ENCODE measurements around the gene GNAZ. TPM values are rescaled to one million over a fixed set of nuclear protein-coding genes. Genes with fewer than 3 reads are reported as not detected.

GNAZ gene
- total RNA-seq, 1 experiment from 2014 or later = 5.0 TPM

DNA sequence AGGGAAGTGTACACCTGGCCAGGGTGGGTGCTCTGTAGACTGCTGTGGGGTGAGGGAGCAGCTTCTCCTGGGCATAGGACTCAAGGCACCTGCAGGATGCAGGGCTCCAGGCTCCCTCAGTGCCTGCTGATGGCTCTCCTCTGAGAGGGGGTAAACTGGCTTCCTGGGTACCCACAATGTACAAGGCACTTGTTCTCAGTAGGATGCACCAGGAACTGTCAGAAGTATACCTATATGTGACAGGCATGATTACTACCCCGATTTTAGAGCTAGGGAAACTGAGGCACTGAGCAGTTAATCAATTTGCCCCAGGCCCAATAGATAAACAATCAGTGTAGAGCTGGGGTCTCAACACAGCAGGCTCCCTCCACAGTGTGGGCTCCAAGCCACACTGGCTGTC lies 31.4 kb upstream of the GNAZ start:
- WGBS (ENCODE audit: extremely low coverage, insufficient read length, low lambda C conversion rate) = no CpG with 5 or more reads among the region's 1 CpG
- no peak overlapping the region for H3K18ac ChIP-seq (ENCODE audit: insufficient read length, low read depth, low read length)

More for the DNA sequence above, 31.4 kb upstream of the GNAZ start:
- no peaks in the 10 kb centered on the region for H3K9me3 ChIP-seq (ENCODE audit: control insufficient read depth, low read depth, low read length)
- no peaks in the 10 kb centered on the region for H3K23me2 ChIP-seq (ENCODE audit: insufficient read length, low read depth, low read length, poor library complexity, severe bottlenecking)
- H3T11ph ChIP-seq (ENCODE audit: low read length) = no peak overlapping the region
- H4K5ac ChIP-seq (ENCODE audit: insufficient read length, low read depth, low read length) = no peak overlapping the region
- no peaks in the 10 kb centered on the region for H3K79me2 ChIP-seq (ENCODE audit: insufficient read depth, low read length)
- no peak for TF ChIP-seq CTCF (conservative IDR thresholded peaks at IDR 0.05)
- Mint-ChIP-seq H3K27me3 (ENCODE audit: low read depth) (peaks cover 53% of the 10 kb centered on the region), H3K36me3 (ENCODE audit: insufficient read depth in 1 of 3, low read depth in 3 of 3) (no peaks in the 10 kb centered on the region; a peak in 1 of 7 replicates), H3K4me3 (no peak overlapping the region), H3K9me3 (no peaks in the 10 kb centered on the region; a peak in 1 of 5 replicates), H3K27ac (no peak overlapping the region), H3K4me1 (peaks cover 12 to 17% of the 10 kb centered on the region in 2 experiments; a peak in 3 of 4 replicates)
- H2BK20ac ChIP-seq (ENCODE audit: low read depth, low read length, poor library complexity, severe bottlenecking) = no peak overlapping the region
- H4K8ac ChIP-seq (replicated peaks; ENCODE audit: insufficient read length, low read depth, low read length) = no peak overlapping the region
- no peak overlapping the region for H4K91ac ChIP-seq (ENCODE audit: insufficient read length, low read depth, low read length)
- no peak overlapping the region for H2BK15ac ChIP-seq (ENCODE audit: low read depth, low read length)
- no peak overlapping the region for H3K4me2 ChIP-seq (ENCODE audit: insufficient read depth, insufficient read length, low read length)
- no peak overlapping the region for H3K9ac ChIP-seq (ENCODE audit: extremely low read depth, insufficient read length, low read length)
- H2AK5ac ChIP-seq (ENCODE audit: insufficient read length, low read length) = no peak overlapping the region
- no peak overlapping the region for H3K14ac ChIP-seq (ENCODE audit: insufficient read depth, low read length)
- H3K27ac ChIP-seq (ENCODE audit: insufficient read length, low read depth, low read length) = no peak overlapping the region
- no peaks in the 10 kb centered on the region for H3K4me1 ChIP-seq (ENCODE audit: insufficient read depth, low read length)
- no peaks in the 10 kb centered on the region; the same call in 1 of the 2 replicates for H3K27me3 ChIP-seq (ENCODE audit: insufficient read depth, low read length)
- H3K23ac ChIP-seq (ENCODE audit: insufficient read length, low read depth, low read length) = no peak overlapping the region
- no peak for DNase-seq
- H2BK120ac ChIP-seq (ENCODE audit: low read depth, low read length, poor library complexity, severe bottlenecking) = no peak overlapping the region
- H3K79me1 ChIP-seq (ENCODE audit: insufficient read depth, low read depth, low read length, poor library complexity, severe bottlenecking) = no peaks in the 10 kb centered on the region
- H3K4ac ChIP-seq (ENCODE audit: low read depth, low read length) = no peak overlapping the region
- no peak overlapping the region for H3K56ac ChIP-seq (ENCODE audit: insufficient read length, low read depth, low read length)
- no peaks in the 10 kb centered on the region for H4K20me1 ChIP-seq (ENCODE audit: control insufficient read depth, insufficient read depth, insufficient read length)
- H2BK12ac ChIP-seq (ENCODE audit: insufficient read length, low read depth, low read length) = no peak overlapping the region
- no peak overlapping the region for H2AFZ ChIP-seq (ENCODE audit: low read length)
- no peak overlapping the region for H2BK5ac ChIP-seq (ENCODE audit: insufficient read length, low read length)
